ENCODE measurements around the gene TMEM150A. TPM values are rescaled to one million over a fixed set of nuclear protein-coding genes. Genes with fewer than 3 reads are reported as not detected.
"Not testable (repeated sequence)": the region's sequence is repeated elsewhere in the genome, so short reads cannot be mapped to it uniquely, and the experiment has no call there.

The TMEM150A gene
- total RNA-seq, 1 donor from 2014 or later, result 9.2 TPM

DNA sequence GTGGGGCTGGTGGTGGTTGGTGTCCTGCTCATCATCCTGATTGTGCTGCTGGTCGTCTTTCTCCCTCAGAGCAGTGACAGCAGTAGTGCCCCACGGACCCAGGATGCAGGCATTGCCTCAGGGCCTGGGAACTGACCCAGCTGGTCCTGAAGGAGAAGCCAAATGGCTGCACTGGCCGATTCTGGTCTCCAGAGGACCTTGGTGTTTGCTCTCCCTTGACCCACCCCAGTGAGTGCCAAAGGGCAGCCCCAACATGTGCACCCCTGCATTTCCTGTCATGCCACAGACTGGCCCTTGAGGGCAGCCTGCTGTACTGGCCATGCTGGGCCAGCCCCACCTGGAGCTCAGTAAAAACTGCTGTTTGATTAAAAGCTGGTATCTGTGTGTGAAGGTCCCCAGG is 9.5 kb downstream of the TMEM150A start:
- DNase-seq (ENCODE audit: low read depth) (no peak), FAIRE-seq (no peak)
- Histone ChIP-seq H3K4me3 (ENCODE audit: low read depth, low read length) (no peak overlapping the region), H3K36me3 (ENCODE audit: control insufficient read depth, insufficient read depth, low read length) (peaks cover 8% of the 10 kb centered on the region), H3K27me3 (ENCODE audit: control insufficient read depth, insufficient read depth, low read length) (no peaks in the 10 kb centered on the region)
- TF ChIP-seq, protein P1, sequence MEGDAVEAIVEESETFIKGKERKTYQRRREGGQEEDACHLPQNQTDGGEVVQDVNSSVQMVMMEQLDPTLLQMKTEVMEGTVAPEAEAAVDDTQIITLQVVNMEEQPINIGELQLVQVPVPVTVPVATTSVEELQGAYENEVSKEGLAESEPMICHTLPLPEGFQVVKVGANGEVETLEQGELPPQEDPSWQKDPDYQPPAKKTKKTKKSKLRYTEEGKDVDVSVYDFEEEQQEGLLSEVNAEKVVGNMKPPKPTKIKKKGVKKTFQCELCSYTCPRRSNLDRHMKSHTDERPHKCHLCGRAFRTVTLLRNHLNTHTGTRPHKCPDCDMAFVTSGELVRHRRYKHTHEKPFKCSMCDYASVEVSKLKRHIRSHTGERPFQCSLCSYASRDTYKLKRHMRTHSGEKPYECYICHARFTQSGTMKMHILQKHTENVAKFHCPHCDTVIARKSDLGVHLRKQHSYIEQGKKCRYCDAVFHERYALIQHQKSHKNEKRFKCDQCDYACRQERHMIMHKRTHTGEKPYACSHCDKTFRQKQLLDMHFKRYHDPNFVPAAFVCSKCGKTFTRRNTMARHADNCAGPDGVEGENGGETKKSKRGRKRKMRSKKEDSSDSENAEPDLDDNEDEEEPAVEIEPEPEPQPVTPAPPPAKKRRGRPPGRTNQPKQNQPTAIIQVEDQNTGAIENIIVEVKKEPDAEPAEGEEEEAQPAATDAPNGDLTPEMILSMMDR (IDR thresholded peaks at IDR 0.05; ENCODE audit: insufficient read depth, low read length, severe bottlenecking), result no peak

DNA sequence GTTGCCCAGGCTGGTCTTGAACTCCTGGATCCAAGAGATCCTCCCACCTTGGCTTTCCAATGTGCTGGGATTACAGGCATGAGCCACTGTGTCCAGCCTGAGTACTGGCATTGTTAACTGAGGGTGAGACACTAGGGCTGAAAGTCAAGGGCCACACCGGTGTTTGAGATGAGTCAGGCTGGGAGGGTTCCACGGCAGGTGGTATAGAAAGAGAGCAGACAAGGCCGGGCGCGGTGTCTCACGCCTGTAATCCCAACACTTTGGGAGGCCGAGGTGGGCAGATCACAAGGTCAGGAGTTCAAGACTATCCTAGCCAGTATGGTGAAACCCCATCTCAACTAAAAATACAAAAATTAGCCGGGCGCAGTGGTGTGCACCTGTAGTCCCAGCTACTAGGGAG is 10.2 kb downstream of the TMEM150A start:
- H3K36me3 ChIP-seq (ENCODE audit: control insufficient read depth, insufficient read depth, low read length); H3K4me3 ChIP-seq (ENCODE audit: low read depth, low read length); DNase-seq (ENCODE audit: low read depth); FAIRE-seq; H3K27me3 ChIP-seq (ENCODE audit: control insufficient read depth, insufficient read depth, low read length): not testable (repeated sequence)

DNA sequence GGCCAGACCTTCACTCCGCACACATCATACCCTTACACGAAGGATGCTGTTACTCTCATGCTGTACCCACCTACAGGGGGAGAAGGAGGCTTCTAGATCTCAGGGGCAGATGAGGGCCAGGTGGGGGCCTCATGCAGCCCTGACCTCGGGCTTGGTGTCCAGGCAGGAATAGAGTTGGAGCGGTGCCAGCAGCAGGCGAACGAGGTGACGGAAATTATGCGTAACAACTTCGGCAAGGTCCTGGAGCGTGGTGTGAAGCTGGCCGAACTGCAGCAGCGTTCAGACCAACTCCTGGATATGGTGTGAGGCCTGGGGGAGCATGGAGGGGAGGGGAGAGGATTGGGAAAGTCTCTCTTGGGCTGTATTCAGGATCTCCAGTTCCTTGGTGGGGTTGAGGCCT is 10.9 kb downstream of the TMEM150A start:
- Histone ChIP-seq H3K27me3 (ENCODE audit: control insufficient read depth, insufficient read depth, low read length) (no peaks in the 10 kb centered on the region), H3K36me3 (ENCODE audit: control insufficient read depth, insufficient read depth, low read length) (peaks cover 1% of the 10 kb centered on the region), H3K4me3 (ENCODE audit: low read depth, low read length) (no peak overlapping the region)
- TF ChIP-seq, protein P1 (IDR thresholded peaks at IDR 0.05; ENCODE audit: insufficient read depth, low read length, severe bottlenecking), result no peak
- DNase-seq (ENCODE audit: low read depth), result no peak
- no peak for FAIRE-seq

DNA sequence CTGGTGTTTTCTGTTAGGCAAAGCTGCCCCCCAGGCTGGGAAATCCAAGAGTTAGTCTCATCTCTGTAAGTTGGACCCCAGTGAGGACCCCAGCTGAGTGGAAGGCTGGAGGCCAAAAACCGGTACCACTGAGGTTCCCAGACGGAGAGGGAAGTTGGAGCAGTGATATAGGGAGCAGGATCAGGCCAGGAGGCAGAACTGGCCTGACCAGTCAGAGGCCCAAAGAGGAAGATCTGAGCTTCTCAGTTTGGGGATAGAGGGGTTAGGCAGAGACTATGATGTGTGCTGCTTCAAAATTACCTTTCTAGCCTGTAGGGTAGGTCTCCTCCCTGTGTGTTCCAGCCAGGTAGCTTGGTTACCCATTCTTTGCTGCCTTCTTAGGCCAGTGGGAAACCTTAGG is 11.5 kb downstream of the TMEM150A start:
- DNase-seq (ENCODE audit: low read depth) (no peak), FAIRE-seq (no peak)
- no peaks in the 10 kb centered on the region for H3K36me3 ChIP-seq (ENCODE audit: control insufficient read depth, insufficient read depth, low read length)
- H3K27me3 ChIP-seq (ENCODE audit: control insufficient read depth, insufficient read depth, low read length), result no peaks in the 10 kb centered on the region
- TF ChIP-seq, protein P1 (IDR thresholded peaks at IDR 0.05; ENCODE audit: insufficient read depth, low read length, severe bottlenecking), result no peak
- H3K4me3 ChIP-seq (ENCODE audit: low read depth, low read length), result no peak overlapping the region

DNA sequence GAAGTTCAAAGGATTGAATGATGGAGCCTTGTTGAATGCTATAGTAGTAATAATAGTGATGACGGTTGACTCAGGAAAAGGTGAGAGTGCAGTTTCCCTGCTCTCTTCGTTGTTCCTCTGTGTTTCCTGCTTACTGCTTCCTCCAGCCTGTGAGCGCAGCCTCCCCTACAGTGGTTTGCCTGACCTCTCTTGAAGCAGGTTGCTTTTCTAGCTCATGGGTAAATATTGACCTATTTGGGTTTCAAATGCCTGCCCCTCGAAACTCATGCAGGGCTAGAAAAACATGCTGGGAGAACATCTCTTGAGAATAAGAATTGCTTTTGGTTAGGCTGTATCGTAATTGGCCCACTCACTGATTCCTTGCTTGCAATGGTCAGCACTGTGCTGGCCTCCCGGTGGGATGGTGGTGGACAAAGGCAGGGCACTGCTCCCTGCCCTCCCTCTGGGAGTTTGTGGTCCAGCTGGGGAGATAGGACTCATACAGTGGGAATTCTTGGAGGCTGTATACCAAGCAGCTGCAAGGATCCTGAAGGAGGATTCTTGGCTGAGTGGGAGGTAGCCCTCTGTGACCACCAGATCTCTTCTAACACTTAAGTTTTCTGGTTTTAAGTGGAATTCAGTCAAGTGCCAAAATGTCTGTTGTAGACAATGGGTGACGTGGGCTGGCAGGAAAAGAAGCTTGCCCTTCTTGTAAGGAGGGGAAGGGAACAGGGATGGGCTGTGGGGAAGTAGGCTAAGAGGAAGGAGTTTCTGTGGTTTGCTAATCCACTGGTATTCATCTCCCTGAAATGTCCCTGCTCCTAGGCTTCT is 12.3 kb downstream of the TMEM150A start:
- FAIRE-seq (no peak), DNase-seq (ENCODE audit: low read depth) (peak; percentile 56)
- Histone ChIP-seq H3K4me3 (ENCODE audit: low read depth, low read length) (no peak overlapping the region), H3K36me3 (ENCODE audit: control insufficient read depth, insufficient read depth, low read length) (no peaks in the 10 kb centered on the region), H3K27me3 (ENCODE audit: control insufficient read depth, insufficient read depth, low read length) (no peaks in the 10 kb centered on the region)
- TF ChIP-seq, protein P1 (IDR thresholded peaks at IDR 0.05; ENCODE audit: insufficient read depth, low read length, severe bottlenecking), result no peak

DNA sequence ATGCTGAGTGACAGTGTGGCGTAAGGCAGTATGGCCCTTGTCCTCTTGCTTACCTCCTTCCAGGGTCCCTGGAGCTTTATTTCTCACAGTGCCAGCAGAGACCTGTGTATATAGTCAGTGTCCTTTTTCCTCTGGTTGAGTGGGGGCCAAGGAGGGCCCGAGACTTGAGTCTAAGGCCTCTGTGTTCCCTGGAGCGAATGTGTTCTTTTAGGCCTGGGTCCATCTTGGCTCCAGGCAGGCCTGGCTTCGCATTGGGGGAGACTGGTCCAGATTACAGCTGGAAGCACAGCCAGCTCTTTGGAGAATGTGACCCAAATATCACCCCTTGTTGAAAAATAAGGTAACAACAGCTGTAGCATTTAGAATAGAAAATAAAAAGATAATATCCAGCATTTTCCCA is 13.3 kb downstream of the TMEM150A start:
- DNase-seq (ENCODE audit: low read depth) (no peak), FAIRE-seq (no peak)
- Histone ChIP-seq H3K27me3 (ENCODE audit: control insufficient read depth, insufficient read depth, low read length) (no peaks in the 10 kb centered on the region), H3K4me3 (ENCODE audit: low read depth, low read length) (no peak overlapping the region), H3K36me3 (ENCODE audit: control insufficient read depth, insufficient read depth, low read length) (no peaks in the 10 kb centered on the region)
- TF ChIP-seq, protein P1 (IDR thresholded peaks at IDR 0.05; ENCODE audit: insufficient read depth, low read length, severe bottlenecking), result no peak

Data from bronchial epithelial cell (primary cell).